Testis (tissue), 3 donors: ENCODE measurements around the gene CNPY4. TPM values are rescaled to one million over a fixed set of nuclear protein-coding genes. Genes with fewer than 3 reads are reported as not detected.

Experiments
- DNase-seq: peaks from one replicate; pipeline ENCODE4 v3.0.0-alpha.2; 2019
- H3K27ac ChIP-seq, 2 donors: fragments of 200-600 bp; sonication (generic); one replicate each; pipeline ENCODE4 v1.5.1; 2019
- H3K27me3 ChIP-seq: fragments of 200-600 bp; sonication (generic); one replicate; pipeline ENCODE4 v1.5.1; 2019
- H3K36me3 ChIP-seq: fragments of 200-600 bp; sonication (generic); one replicate; pipeline ENCODE4 v1.5.1; 2017; ENCODE audit warnings: low read depth; ENCODE audit errors: missing control alignments
- H3K4me1 ChIP-seq: fragments of 200-600 bp; sonication (generic); one replicate; pipeline ENCODE4 v1.5.1; 2019
- H3K4me3 ChIP-seq, 2 donors: fragments of 200-600 bp; sonication (generic); one replicate each; pipeline ENCODE4 v1.5.1; 2017 to 2019
- H3K9me3 ChIP-seq: fragments of 200-600 bp; sonication (generic); one replicate; pipeline ENCODE4 v1.5.1; 2017
- CTCF ChIP-seq, 3 experiments: fragments of 450-650 bp in 2 of 3; fragments of 200-600 bp in 1 of 3; sonication (generic) in 1 of 3; IDR thresholded peaks; one replicate each; pipeline ENCODE4 v1.5.1; 2016 to 2019; ENCODE audit warnings: antibody characterized with exemption in 3 of 3, mild to moderate bottlenecking in 2 of 3, moderate library complexity in 1 of 3
- POLR2A ChIP-seq: fragments of 450-650 bp; IDR thresholded peaks from one replicate; pipeline ENCODE4 v1.6.1; 2017; ENCODE audit warnings: antibody characterized with exemption, mild to moderate bottlenecking, moderate library complexity
- WGBS, 2 donors: methylation state at CpG; one replicate each; pipeline ENCODE4 v1.1.5; 2018; 5-methylcytosine and 5-hydroxymethylcytosine counted together
- intact Hi-C: fragments of 100-400 bp; cut with DNase I; formaldehyde crosslinking; loops from one replicate; pipeline ENCODE4 v1.15.1; 2023; ENCODE audit warnings: low total_unique reads
- polyA plus RNA-seq: library from polyadenylated mRNA; stranded (reverse); fragments of 350-450 nt; fragmentation: Illumina TruSeq; extraction: RNeasy Lipid Tissue Mini Kit (QIAGEN cat#74804); gene quantifications from one replicate; pipeline ENCODE4 v1.2.3, GENCODE V29; 2014; ENCODE audit warnings: low read depth, low replicate concordance; ENCODE audit not compliant: insufficient read depth
- total RNA-seq, 2 donors: library from RNA; depleted of rRNA; stranded (reverse); fragments of >200 nt; gene quantifications; one replicate each; pipeline ENCODE4 v1.2.3, GENCODE V29; 2016

Gene CNPY4
- total and polyA plus RNA-seq, 3 donors from 2014 or later, result 14.3 to 22.2 (median 19.3) TPM

GRCh38 chr7:100154651-100155491 lies 35.4 kb downstream of the CNPY4 start:
- Histone ChIP-seq H3K4me1 (peaks cover 9% of the 10 kb centered on the region), H3K4me3 (no peak overlapping the region), H3K36me3 (no peaks in the 10 kb centered on the region), H3K27ac (no peak overlapping the region), H3K9me3 (no peaks in the 10 kb centered on the region), H3K27me3 (no peaks in the 10 kb centered on the region)
- intact Hi-C loops, result no loop called here
- TF ChIP-seq CTCF (IDR thresholded peaks at IDR 0.05) (no peak), POLR2A (no peak)
- WGBS, 2 donors, result 75 to 78% methylated on average over 20 to 29 of the region's 30 CpGs
- no peak for DNase-seq

- intact Hi-C loops, result no loop called here
- peaks cover 8% of the 10 kb centered on the region for H3K4me1 ChIP-seq
- WGBS, 2 donors, result 79 to 81% methylated on average over 20 of the region's 20 CpGs
Measured at GRCh38 chr7:100155553-100156317, 36.3 kb downstream of the CNPY4 start.

GRCh38 chr7:100156331-100157068 lies 37.1 kb downstream of the CNPY4 start:
- Histone ChIP-seq H3K4me1 (peaks cover 8% of the 10 kb centered on the region), H3K27ac (peak overlapping the region in 1 of 2 donors; percentile 6), H3K4me3 (no peak overlapping the region), H3K9me3 (no peaks in the 10 kb centered on the region), H3K36me3 (no peaks in the 10 kb centered on the region), H3K27me3 (no peaks in the 10 kb centered on the region)
- TF ChIP-seq CTCF (IDR thresholded peaks at IDR 0.05) (no peak), POLR2A (no peak)
- DNase-seq, result no peak
- intact Hi-C loops, result no loop called here
- WGBS, 2 donors, result 69 to 77% methylated on average over 16 of the region's 16 CpGs

More at GRCh38 chr7:100155553-100156317, 36.3 kb downstream of the CNPY4 start:
- no peak overlapping the region for H3K4me3 ChIP-seq
- no peak overlapping the region for H3K27ac ChIP-seq
- no peaks in the 10 kb centered on the region for H3K27me3 ChIP-seq
- H3K9me3 ChIP-seq, result no peaks in the 10 kb centered on the region
- no peak for DNase-seq
- TF ChIP-seq POLR2A, result no peak
- TF ChIP-seq CTCF (IDR thresholded peaks at IDR 0.05), result no peak
- H3K36me3 ChIP-seq, result no peaks in the 10 kb centered on the region

GRCh38 chr7:100157069-100157333 lies 37.6 kb downstream of the CNPY4 start:
- H3K9me3 ChIP-seq, result no peaks in the 10 kb centered on the region
- no peak overlapping the region for H3K4me3 ChIP-seq
- H3K4me1 ChIP-seq, result peaks cover 8% of the 10 kb centered on the region
- H3K27ac ChIP-seq, result peak overlapping the region in 1 of 2 donors; percentile 6
- no peaks in the 10 kb centered on the region for H3K36me3 ChIP-seq
- 52 to 72% methylated on average over 5 of the region's 5 CpGs for WGBS, 2 donors
- no peak for DNase-seq
- H3K27me3 ChIP-seq, result no peaks in the 10 kb centered on the region
- intact Hi-C loops, result no loop called here
- TF ChIP-seq CTCF (IDR thresholded peaks at IDR 0.05) (no peak), POLR2A (no peak)
